WTC11 (cell line): ENCODE results near the gene TMEM198. TPM values are rescaled to one million over a fixed set of nuclear protein-coding genes. Genes with fewer than 3 reads are reported as not detected.

Experiments
- ATAC-seq: fragments of 200-7000 bp; cut with Tn5 transposase; 2 replicates; pipeline ENCODE4 v1.10.0; 2021; ENCODE audit warnings: mild to moderate bottlenecking, moderate library complexity
- CTCF ChIA-PET: fragments of 300-600 bp; sonication (Branson Sonifier 250); formaldehyde crosslinking; loops from one replicate; lab custom pipeline; 2021; ENCODE audit warnings: antibody characterized with exemption; lab: Charles Lee
- POLR2A ChIA-PET: fragments of 350-600 bp; sonication (Branson Sonifier 250); formaldehyde crosslinking; loops from one replicate; lab custom pipeline; 2021; ENCODE audit warnings: antibody characterized with exemption; lab: Charles Lee
- DNase-seq: peaks from one replicate; pipeline ENCODE4 v3.0.0; 2021; ENCODE audit warnings: low spot score
- H3K27ac Mint-ChIP-seq: 2 replicates; pipeline ENCODE4 v1.8.0; 2021; ENCODE audit warnings: mixed read lengths
- H3K27me3 Mint-ChIP-seq: 2 replicates; pipeline ENCODE4 v1.8.0; 2021; ENCODE audit warnings: low read depth, mild to moderate bottlenecking, moderate library complexity, mixed read lengths
- H3K36me3 Mint-ChIP-seq: 2 replicates; pipeline ENCODE4 v1.8.0; 2021; ENCODE audit warnings: mixed read lengths
- H3K4me1 Mint-ChIP-seq: 2 replicates; pipeline ENCODE4 v1.8.0; 2022; ENCODE audit warnings: mixed read lengths
- H3K4me3 Mint-ChIP-seq: 2 replicates; pipeline ENCODE4 v1.8.0; 2021; ENCODE audit warnings: mild to moderate bottlenecking, moderate library complexity, mixed read lengths
- H3K9me3 Mint-ChIP-seq: 2 replicates; pipeline ENCODE4 v1.8.0; 2021; ENCODE audit warnings: mixed read lengths
- ATF6 ChIP-seq: sonication (generic); formaldehyde crosslinking; IDR thresholded peaks from 2 replicates; pipeline ENCODE4 v1.8.1; 2023; ENCODE audit warnings: mild to moderate bottlenecking, missing genetic modification reagents
- CTCF ChIP-seq: fragments of 200-600 bp; IDR thresholded peaks from 2 replicates; pipeline ENCODE4 v1.8.0; 2022; ENCODE audit warnings: antibody characterized with exemption
- EMX1 ChIP-seq: fragments of 250-450 bp; sonication (Bioruptor Pico); IDR thresholded peaks from 2 replicates; pipeline ENCODE4 v1.8.0; 2021; ENCODE audit warnings: mild to moderate bottlenecking
- GABPB1 ChIP-seq: sonication (generic); formaldehyde crosslinking; IDR thresholded peaks from 2 replicates; pipeline ENCODE4 v1.8.1; 2023; ENCODE audit warnings: mild to moderate bottlenecking, missing genetic modification reagents
- GTF2I ChIP-seq: fragments of 250-450 bp; sonication (Bioruptor Pico); conservative IDR thresholded peaks from 2 replicates; pipeline ENCODE4 v1.4.0; 2021; ENCODE audit warnings: mild to moderate bottlenecking
- HMGXB4 ChIP-seq: sonication (generic); formaldehyde crosslinking; IDR thresholded peaks from 2 replicates; pipeline ENCODE4 v1.8.1; 2023; ENCODE audit warnings: mild to moderate bottlenecking, moderate library complexity, missing genetic modification reagents
- JAZF1 ChIP-seq: fragments of 250-450 bp; sonication (Bioruptor Pico); IDR thresholded peaks from 2 replicates; pipeline ENCODE4 v1.9.0; 2021; ENCODE audit warnings: moderate library complexity, mild to moderate bottlenecking, inconsistent platforms
- MXD4 ChIP-seq: fragments of 250-450 bp; sonication (Bioruptor Pico); IDR thresholded peaks from 2 replicates; pipeline ENCODE4 v1.8.0; 2021; ENCODE audit warnings: mild to moderate bottlenecking, moderate library complexity, borderline replicate concordance
- NR3C1 ChIP-seq: sonication (generic); formaldehyde crosslinking; conservative IDR thresholded peaks from 2 replicates; pipeline ENCODE4 v1.8.1; 2023; ENCODE audit warnings: low read depth, mild to moderate bottlenecking, missing genetic modification reagents
- OVOL2 ChIP-seq: fragments of 250-450 bp; sonication (Bioruptor Pico); IDR thresholded peaks from 2 replicates; pipeline ENCODE4 v1.9.0; 2021; ENCODE audit warnings: mild to moderate bottlenecking, borderline replicate concordance
- SMAD4 ChIP-seq: sonication (generic); formaldehyde crosslinking; IDR thresholded peaks from 2 replicates; pipeline ENCODE4 v1.8.0; 2022; ENCODE audit warnings: mild to moderate bottlenecking, missing genetic modification reagents
- SP1 ChIP-seq: sonication (generic); formaldehyde crosslinking; conservative IDR thresholded peaks from 2 replicates; pipeline ENCODE4 v1.8.1; 2022; ENCODE audit warnings: missing genetic modification reagents
- TEAD1 ChIP-seq: sonication (generic); formaldehyde crosslinking; IDR thresholded peaks from 2 replicates; pipeline ENCODE4 v1.8.0; 2022; ENCODE audit warnings: mild to moderate bottlenecking, missing genetic modification reagents
- USF2 ChIP-seq: sonication (generic); formaldehyde crosslinking; IDR thresholded peaks from 2 replicates; pipeline ENCODE4 v1.8.1; 2023; ENCODE audit warnings: mild to moderate bottlenecking, missing genetic modification reagents, moderate library complexity
- ZNF121 ChIP-seq: sonication (generic); formaldehyde crosslinking; IDR thresholded peaks from 2 replicates; pipeline ENCODE4 v1.8.0; 2023; ENCODE audit warnings: missing genetic modification reagents
- ZNF416 ChIP-seq: fragments of 250-450 bp; sonication (Bioruptor Pico); IDR thresholded peaks from 2 replicates; pipeline ENCODE4 v1.9.0; 2021; ENCODE audit warnings: mild to moderate bottlenecking, inconsistent platforms
- ZNF425 ChIP-seq: fragments of 250-450 bp; sonication (Bioruptor Pico); conservative IDR thresholded peaks from 2 replicates; pipeline ENCODE4 v1.9.0; 2021; ENCODE audit warnings: mild to moderate bottlenecking
- ZNF532 ChIP-seq: fragments of 250-450 bp; sonication (Bioruptor Pico); IDR thresholded peaks from 2 replicates; pipeline ENCODE4 v1.9.0; 2021; ENCODE audit warnings: mild to moderate bottlenecking, borderline replicate concordance
- ZNF671 ChIP-seq: fragments of 250-450 bp; sonication (Bioruptor Pico); IDR thresholded peaks from 2 replicates; pipeline ENCODE4 v1.8.0; 2021; ENCODE audit warnings: mild to moderate bottlenecking
- total RNA-seq: library from RNA; stranded (reverse); gene quantifications from 3 replicates; pipeline ENCODE4 v1.2.3, GENCODE V29; 2021

The TMEM198 gene
- total RNA-seq, 1 experiment from 2014 or later = 7.1 TPM

GRCh38 chr2:219517954-219518778 is 25.7 kb upstream of the TMEM198 start (continued):
- TF ChIP-seq ZNF532 (CRISPR knock-in tag) (no peak), SP1 (no peak), SMAD4 (CRISPR knock-in tag) (no peak), ZNF425 (CRISPR knock-in tag) (no peak), HMGXB4 (CRISPR knock-in tag) (no peak)

- no peak for TF ChIP-seq GTF2I
- TF ChIP-seq NR3C1 = no peak
- TF ChIP-seq ZNF121 (CRISPR knock-in tag) = no peak
- no peak for TF ChIP-seq ZNF671 (CRISPR knock-in tag)
- no peak for TF ChIP-seq GABPB1 (CRISPR knock-in tag)
- H3K27me3 Mint-ChIP-seq = peaks cover 34% of the 10 kb centered on the region
- no peaks in the 10 kb centered on the region for H3K36me3 Mint-ChIP-seq
- no peak for DNase-seq
- H3K4me1 Mint-ChIP-seq = peaks cover 50% of the 10 kb centered on the region
- H3K4me3 Mint-ChIP-seq = no peak overlapping the region
- no peak for ATAC-seq
- no peak overlapping the region for H3K27ac Mint-ChIP-seq
- no peaks in the 10 kb centered on the region for H3K9me3 Mint-ChIP-seq
- CTCF ChIA-PET = interaction anchor here (0.7 to 41.3 kb wide), 10 partner anchors 8 to 116 kb away, joined by 3 to 2316 read pairs (median 23); partner anchors contain the start of gene GMPPA
- POLR2A ChIA-PET = interaction anchor here (1.0 to 1.3 kb wide), 3 partner anchors 10 to 43 kb away, joined by 3 to 9 read pairs (median 3); no protein-coding TSS in a partner anchor
These were observed 24.3 kb upstream of the TMEM198 start for GRCh38 chr2:219519526-219519916.

GRCh38 chr2:219520079-219520478 is 23.7 kb upstream of the TMEM198 start:
- no peak for ATAC-seq
- Mint-ChIP-seq H3K9me3 (no peaks in the 10 kb centered on the region), H3K27ac (no peak overlapping the region), H3K27me3 (peaks cover 34% of the 10 kb centered on the region), H3K4me3 (no peak overlapping the region), H3K36me3 (no peaks in the 10 kb centered on the region), H3K4me1 (peaks cover 54% of the 10 kb centered on the region)
- no peak for DNase-seq
- CTCF ChIA-PET = interaction anchor here (0.7 to 41.3 kb wide), 14 partner anchors 8 to 117 kb away, joined by 3 to 2316 read pairs (median 8); partner anchors contain the start of genes CHPF, DES, GMPPA and SPEG
- POLR2A ChIA-PET = interaction anchor here (0.8 to 1.4 kb wide), 5 partner anchors 9 to 43 kb away, joined by 3 to 9 read pairs (median 3); no protein-coding TSS in a partner anchor
- TF ChIP-seq CTCF = no peak
- no peak for TF ChIP-seq SP1
- no peak for TF ChIP-seq OVOL2 (CRISPR knock-in tag)
- no peak for TF ChIP-seq USF2 (CRISPR knock-in tag)
- TF ChIP-seq MXD4 (CRISPR knock-in tag) = no peak
- TF ChIP-seq ZNF121 (CRISPR knock-in tag) = no peak
- no peak for TF ChIP-seq EMX1 (CRISPR knock-in tag)
- no peak for TF ChIP-seq TEAD1 (CRISPR knock-in tag)
- TF ChIP-seq ZNF416 (CRISPR knock-in tag) = no peak
- no peak for TF ChIP-seq ATF6 (CRISPR knock-in tag)
- TF ChIP-seq JAZF1 (CRISPR knock-in tag) = no peak
